GM18526 (cell line): ENCODE data around the gene ECM2.

Experiments used
- POLR2A ChIP-seq: IDR thresholded peaks from 3 replicates; pipeline ENCODE4 v1.6.1; 2011; ENCODE audit not compliant: insufficient read length; ENCODE audit errors: extremely low read depth

ECM2 gene

DNA sequence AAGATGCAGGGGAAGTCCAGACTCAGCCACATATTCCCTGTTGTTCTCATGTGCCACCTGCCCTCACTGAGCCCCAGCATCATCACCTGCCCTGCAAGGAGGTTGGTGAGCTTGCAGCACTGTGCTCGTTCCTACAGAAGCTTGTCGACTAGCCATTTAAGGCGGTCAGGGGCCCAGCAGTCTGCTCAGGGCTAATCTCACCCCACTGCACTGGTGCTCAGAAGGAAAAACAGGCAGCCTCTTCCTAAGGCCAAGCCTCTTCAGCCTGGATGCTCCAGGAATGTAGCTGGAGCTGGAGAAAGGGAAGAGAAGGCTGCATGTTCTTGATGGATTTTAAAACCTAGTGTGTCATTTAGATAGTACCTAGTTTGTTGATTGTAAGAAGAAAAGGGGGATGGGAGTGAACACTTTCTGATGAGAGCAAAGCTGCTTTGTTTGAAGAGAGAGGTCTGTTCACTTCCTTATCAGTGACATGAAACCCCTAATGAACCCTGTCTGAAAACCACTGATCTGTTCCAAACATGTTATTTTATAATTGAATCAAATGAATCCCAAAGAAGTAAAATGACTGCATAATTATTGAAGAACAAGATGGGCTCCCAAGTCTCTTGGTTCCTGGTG, 42.9 kb downstream of the ECM2 start:
- no peak for TF ChIP-seq POLR2A

DNA sequence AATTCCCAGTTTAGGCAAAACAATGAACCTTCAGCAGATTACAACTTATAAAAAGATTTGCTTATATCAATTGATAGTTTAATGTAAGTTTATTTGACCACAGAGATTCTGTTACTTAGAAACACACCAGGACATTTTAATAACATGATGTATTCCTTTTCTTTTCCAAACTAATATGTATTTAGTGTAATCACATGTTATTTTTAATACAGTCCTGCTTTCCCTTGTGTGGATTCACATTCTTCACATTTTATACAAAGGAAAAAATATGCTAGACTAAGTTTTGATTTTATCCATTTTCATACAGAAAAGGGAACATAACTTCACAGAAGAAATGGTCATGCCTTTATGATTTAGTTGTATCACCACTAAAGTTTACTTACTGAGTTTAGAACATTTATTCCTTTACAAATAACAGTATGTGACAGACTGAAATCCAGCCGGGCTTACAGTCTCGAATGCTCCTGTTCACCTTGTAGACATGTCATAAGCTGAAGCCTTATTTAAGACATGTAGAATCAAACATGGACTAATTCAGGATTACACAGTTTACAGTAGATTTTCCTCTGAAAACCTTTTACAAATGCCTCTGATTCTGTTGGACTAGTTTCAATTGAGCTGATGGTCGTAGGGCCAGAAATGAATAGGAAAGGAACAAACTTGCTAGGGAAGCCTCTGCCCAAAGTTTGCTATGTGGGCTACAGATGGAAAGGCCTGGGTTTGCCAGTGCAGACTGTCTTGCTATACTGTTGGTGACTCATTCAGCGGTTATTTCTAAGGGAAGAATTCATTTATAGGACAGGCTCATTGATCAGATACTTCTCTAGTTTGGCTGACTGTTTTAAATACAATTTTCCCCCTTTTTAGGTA, 46.9 kb downstream of the ECM2 start:
- TF ChIP-seq POLR2A, result no peak

DNA sequence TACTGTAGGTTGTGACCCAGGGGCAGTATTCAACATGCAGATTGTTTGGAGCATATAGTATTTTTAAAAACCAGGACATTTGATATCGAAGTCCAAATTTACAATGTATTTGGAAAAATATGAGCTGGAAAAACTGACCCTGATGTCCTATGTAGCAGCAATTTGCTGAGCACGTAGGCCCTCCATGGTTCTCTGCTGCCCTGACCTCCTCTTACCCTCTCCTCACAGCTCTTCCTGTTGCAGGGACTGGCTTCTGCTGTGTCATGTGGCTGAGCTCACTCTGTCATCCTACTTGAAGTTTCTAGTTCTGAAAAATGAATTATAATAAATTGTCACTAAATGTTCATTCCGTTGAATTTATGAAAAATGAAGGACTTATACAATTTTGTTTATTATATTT, 49.4 kb downstream of the ECM2 start:
- TF ChIP-seq POLR2A, result no peak

DNA sequence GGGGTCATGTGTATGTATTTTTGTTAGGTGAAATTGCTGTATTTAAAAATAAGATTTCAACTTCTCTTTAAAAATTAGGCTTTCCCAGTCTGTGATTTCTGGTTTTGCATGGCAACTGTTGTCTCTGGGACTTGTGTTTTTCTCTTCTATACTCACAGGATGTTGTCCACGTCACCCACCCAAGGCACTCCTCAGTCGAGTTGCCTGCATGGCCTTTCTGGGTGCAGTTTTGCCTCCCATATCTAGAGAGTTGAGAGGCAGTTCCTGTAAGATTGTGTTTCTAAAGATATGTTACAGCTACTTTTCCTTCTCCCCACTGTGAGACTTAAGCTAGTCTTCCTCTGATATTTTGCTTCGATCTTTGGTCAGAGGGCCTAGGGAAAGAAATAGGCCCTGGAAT, 51.2 kb downstream of the ECM2 start:
- no peak for TF ChIP-seq POLR2A

DNA sequence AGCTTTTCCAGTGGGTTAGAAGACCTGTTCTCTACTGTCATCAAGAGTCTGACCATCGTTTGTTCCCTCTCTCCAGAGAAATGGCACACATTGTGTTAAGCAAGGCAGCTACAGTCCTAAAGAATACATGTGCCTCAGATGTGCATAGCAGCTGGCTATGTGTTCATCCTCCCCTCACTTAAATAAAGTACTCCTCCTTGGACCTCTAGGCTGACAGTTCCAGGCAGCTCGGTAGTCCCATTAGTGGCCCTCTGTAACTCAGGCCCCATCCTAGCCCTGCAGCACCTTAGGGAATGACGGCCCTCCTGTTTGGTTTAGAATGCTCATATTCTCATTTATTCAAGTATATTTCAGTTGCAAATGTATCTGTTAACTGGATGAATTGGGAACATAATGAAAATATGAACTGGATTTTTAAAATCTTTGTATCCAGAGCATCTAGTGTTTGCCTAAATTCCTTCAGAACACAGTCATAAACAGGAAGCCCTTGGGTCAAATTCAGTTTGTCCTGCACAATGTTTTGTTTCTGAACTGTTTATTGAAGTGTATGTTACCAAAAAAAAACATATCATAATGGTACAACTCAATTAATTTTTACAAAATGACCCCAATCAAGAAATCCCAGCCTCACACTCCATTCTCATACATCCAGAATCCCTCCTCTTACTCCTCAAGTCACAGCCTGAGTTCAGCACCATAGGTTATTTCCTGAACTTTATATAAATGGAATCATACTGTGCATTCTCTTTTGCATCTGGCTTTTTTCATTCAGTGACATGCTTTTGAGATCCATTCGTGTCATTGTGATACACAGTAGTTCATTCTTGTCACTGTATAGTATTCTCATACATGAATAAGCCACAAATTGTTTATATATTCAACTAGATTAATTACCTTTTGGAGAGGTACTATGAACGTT, 51.9 kb downstream of the ECM2 start:
- TF ChIP-seq POLR2A, result no peak

DNA sequence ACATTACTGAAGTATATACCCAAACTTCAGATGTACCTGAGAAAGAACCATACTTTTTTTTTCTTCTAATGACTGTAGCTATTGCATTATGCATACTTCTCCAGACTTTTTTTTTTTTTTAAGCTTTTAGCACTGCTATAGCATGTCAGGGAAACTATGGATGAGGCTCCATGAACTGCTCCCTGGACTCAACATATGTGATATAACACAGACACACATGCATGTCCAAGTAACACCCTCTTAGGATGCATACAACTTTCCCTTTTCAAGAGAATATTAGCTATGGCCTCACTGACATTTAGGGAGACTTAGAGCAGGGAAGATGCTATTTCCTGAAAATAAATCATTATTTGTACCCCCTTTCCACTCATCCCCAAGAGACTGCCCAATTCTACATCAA, 53.0 kb downstream of the ECM2 start:
- no peak for TF ChIP-seq POLR2A

DNA sequence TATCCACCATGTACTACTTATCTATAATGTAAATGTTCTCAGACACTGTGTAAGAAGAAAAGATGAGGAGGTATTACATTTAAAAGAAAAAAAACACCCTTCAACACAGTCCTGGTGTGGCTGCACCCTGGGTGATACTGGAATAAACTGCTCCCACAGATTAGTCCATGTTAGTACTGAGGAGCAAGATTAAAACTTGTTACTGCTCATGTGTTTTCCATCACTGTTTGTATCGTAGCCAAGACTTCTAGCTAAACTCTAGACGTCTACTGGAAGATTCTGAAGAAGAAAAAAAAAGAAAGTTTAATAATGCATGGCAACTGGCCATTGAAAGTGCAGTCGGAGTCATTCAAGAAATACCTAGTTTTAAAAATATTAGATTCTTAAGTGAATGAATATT, 53.5 kb downstream of the ECM2 start, which contains the start of gene ASPN:
ASPN (minus strand) TSS at position 178 of the 400 bp plus-strand sequence.
- TF ChIP-seq POLR2A, result no peak

DNA sequence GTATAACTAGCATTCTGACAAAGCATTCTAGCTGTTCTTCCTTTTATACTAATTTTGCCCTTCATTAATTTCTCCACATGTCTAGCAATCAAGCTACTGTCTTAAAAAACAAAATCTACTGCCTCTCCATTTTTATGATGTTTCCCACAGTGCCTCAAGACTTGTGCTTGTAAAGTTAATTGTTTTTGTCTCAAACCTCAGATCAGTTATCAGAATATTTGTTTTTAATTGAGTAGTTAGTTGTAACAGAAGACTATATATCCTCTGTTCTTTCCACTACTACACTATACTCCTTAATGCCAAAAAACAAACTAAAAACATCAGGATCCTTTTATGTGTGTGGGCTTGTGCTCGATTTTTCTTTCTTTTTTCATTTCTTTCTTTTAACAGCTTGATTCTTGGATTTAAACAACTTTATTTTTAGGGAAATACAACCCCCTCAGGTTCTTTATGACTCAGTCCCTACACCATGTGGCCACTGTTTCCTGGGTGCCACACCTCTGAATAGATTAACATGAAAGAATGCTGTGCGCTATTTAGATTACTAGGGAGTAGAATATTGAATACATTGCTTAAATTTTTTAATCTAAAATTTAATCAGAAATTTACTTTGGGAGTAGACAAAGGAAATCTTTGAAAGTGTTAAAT, 54.7 kb downstream of the ECM2 start:
- TF ChIP-seq POLR2A, result no peak

DNA sequence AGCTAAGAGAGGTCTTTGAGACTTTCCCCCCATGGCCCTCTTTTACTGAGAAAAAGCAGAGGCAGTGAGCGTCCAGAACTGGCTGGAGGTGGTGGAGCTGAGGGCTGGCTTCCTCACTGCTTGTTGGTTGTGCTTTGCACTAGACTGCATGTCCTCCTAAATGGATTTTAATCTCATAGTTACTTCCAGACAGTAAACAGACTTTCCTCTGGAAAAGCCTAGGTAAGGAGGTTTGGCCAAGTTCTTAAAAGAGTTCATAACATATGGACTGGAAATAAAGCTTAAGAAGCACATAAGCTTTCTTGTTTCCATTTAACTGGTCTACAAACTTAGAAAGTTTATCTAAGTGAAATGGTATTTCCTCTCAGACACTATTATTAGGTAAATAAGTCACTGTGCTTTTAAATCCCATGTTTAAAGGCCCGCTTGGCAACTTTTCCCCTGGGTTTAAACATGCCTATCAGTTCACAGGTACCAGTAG, 55.5 kb downstream of the ECM2 start:
- no peak for TF ChIP-seq POLR2A

DNA sequence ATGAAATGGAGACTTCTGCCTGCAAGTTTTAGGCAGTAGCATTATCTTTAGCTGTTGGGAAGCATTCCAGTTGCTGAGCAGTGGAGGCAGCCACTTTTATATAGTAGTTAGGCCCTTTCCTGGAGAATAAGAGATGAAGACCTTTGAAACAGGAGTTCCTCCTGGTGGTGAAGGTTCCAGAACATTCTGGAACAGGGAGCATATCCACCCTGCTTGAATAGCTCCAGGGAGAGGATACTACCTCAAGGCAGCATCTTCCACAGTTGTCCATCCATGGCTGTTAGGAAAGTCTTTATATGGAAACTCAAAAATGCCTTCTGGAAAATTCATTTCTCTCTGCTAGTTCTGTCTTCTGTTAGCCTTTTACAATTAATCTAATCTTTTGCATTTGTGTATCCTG, 56.4 kb downstream of the ECM2 start:
- no peak for TF ChIP-seq POLR2A

DNA sequence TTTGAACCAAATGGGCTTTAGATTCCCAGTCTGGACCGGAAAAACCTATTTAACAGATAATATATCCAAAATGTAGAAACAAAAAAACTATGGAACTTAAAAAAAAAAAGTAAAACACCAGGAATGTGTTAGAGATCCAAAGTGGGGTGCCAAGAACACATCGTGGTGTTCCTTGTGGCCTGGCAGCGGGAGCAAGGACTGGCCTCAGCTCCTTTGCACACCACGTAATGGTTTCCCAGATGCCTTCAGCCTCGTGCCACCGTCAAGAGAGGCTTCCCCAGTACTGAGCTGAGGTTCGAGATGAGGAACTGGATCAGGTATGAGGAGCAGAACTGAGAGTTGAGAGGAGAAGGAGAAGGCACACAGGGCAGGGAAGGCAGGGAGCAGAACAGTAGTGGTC, 57.0 kb downstream of the ECM2 start:
- no peak for TF ChIP-seq POLR2A

DNA sequence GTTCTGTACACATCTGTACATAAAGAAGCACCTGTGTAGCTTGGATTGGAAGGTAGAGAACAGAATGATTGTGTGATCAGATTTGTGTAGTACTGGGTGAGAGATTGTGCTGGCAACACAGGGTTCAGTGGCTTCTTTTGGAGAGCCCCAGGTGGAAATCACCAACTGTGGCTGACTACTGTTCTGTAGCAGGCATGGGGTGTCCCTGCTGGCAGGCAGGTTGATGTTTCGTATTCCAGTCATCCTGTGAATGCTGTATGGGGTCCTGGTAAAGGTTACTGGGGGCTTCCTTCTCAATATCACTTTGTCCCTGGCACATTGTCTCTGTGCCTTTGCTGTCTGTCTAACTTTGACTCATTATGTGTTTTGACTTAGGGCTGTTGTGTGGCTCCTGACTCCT, 58.8 kb downstream of the ECM2 start:
- TF ChIP-seq POLR2A, result no peak

DNA sequence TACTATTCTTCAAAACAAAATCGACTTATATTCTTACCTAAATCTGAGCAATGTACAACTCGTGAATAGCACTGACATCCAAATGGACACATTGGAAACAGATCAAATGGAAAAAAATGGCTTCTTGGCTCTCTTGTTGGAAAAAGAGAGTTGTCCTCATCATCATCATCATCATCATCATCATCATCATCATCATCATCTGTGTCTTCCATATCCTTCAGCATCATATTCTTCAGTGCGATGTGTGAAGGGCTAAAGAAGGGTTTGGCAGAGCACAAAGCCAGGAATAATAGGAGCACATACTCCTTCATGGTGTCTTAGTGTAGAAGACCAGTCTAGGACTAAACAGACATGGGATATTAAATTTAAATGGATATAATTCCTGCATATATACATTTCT, 61.2 kb downstream of the ECM2 start:
- TF ChIP-seq POLR2A, result no peak

DNA sequence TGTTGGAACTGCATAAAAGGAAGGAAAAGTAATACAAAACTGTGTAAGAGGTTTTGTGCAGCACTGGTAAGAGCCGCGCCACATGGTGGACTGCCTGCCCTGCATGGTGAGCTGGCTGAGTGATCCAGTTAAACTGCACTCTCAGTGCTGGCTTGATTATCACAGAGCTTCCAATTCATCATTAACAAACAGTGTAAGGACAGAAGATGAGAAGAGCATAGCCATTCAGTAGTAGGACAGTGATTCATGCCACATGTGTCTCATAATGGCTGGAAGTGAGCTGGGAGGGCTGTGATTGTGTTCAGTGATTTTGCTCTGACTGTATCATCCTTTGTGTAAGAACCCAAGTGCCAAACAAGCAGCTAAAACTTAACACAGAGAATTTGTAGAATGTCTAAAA, 67.6 kb downstream of the ECM2 start:
- TF ChIP-seq POLR2A, result no peak

DNA sequence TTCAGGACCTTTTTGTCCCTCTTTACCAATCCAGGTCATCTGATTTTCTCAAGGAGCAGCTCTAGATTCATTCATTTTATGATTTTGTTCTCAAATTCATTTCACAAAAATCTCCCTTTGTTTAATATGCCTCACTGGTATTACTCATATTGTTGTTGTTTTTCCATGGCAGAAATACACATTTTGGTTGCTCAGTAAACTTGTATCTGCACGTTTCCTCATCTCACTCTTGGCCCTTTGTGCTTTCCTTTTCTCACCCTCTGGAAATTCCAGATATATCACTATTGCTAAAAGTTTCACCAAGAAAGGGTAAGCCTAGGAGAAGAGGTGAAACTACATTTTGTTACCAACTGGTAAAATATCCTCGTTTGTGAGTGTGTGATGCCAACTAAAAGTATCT, 68.3 kb downstream of the ECM2 start:
- TF ChIP-seq POLR2A, result no peak
